ENCODE data around the gene ALDH16A1.

DNA sequence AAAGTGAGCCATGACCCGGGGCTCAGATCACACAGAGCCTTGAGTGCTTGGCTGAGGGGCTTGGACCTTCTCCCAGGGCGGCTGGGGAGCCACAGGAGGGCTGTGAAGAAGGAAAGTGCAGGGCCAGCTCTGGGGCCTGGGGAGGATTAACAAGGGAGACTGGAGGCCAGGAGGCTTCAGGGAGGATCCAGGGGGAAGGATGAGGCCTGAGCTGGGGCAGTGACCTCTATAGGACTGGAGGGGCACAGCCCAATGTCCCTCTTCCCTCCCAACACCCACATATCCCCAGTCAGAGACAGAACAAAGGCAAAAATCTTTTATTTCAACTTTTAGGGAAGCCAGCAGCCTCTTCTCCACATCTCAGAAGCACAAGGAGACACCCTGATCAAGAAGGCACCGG lies 7.0 kb upstream of the ALDH16A1 start:
- TF ChIP-seq EZH2 (IDR thresholded peaks at IDR 0.05; ENCODE audit: borderline replicate concordance) (no peak), EZH2phosphoT487 (IDR thresholded peaks at IDR 0.05; ENCODE audit: low read depth, severe bottlenecking, unreplicated experiment) (no peak)
- TF ChIP-seq, protein P1, sequence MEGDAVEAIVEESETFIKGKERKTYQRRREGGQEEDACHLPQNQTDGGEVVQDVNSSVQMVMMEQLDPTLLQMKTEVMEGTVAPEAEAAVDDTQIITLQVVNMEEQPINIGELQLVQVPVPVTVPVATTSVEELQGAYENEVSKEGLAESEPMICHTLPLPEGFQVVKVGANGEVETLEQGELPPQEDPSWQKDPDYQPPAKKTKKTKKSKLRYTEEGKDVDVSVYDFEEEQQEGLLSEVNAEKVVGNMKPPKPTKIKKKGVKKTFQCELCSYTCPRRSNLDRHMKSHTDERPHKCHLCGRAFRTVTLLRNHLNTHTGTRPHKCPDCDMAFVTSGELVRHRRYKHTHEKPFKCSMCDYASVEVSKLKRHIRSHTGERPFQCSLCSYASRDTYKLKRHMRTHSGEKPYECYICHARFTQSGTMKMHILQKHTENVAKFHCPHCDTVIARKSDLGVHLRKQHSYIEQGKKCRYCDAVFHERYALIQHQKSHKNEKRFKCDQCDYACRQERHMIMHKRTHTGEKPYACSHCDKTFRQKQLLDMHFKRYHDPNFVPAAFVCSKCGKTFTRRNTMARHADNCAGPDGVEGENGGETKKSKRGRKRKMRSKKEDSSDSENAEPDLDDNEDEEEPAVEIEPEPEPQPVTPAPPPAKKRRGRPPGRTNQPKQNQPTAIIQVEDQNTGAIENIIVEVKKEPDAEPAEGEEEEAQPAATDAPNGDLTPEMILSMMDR (IDR thresholded peaks at IDR 0.05; ENCODE audit: poor library complexity), result no peak
